H9 (cell line): ENCODE measurements around the gene MRPL27. TPM values are rescaled to one million over a fixed set of nuclear protein-coding genes. Genes with fewer than 3 reads are reported as not detected.

ENCODE experiments used
- DNase-seq: peaks from one replicate; pipeline ENCODE4 v3.0.0-alpha.2; 2017
- H2AFZ ChIP-seq: one replicate; pipeline ENCODE4 v1.6.1; 2013; ENCODE audit warnings: mild to moderate bottlenecking, low read length, control low read depth, moderate library complexity
- H2AK5ac ChIP-seq: 2 replicates; pipeline ENCODE4 v1.6.1; 2013; ENCODE audit warnings: low read length, control low read depth, mixed read lengths; ENCODE audit not compliant: insufficient read length
- H2BK120ac ChIP-seq: one replicate; pipeline ENCODE4 v1.6.1; 2013; ENCODE audit warnings: low read depth, mild to moderate bottlenecking, low read length, control low read depth, inconsistent platforms; ENCODE audit not compliant: poor library complexity, severe bottlenecking
- H2BK12ac ChIP-seq: 2 replicates; pipeline ENCODE4 v1.6.1; 2013; ENCODE audit warnings: low read length, control low read depth, mixed read lengths, low read depth; ENCODE audit not compliant: insufficient read length
- H2BK15ac ChIP-seq: 2 replicates; pipeline ENCODE4 v1.6.1; 2013; ENCODE audit warnings: low read depth, low read length, control low read depth
- H2BK20ac ChIP-seq: one replicate; pipeline ENCODE4 v1.6.1; 2013; ENCODE audit warnings: low read depth, mild to moderate bottlenecking, low read length, control low read depth, inconsistent platforms; ENCODE audit not compliant: poor library complexity, severe bottlenecking
- H2BK5ac ChIP-seq: 2 replicates; pipeline ENCODE4 v1.6.1; 2013; ENCODE audit warnings: low read length, control low read depth, mixed read lengths; ENCODE audit not compliant: insufficient read length
- H3K14ac ChIP-seq: 2 replicates; pipeline ENCODE4 v1.6.1; 2013; ENCODE audit warnings: low read length, control low read depth; ENCODE audit not compliant: insufficient read depth
- H3K18ac ChIP-seq: 2 replicates; pipeline ENCODE4 v1.6.1; 2013; ENCODE audit warnings: low read depth, mild to moderate bottlenecking, mixed read lengths, low read length, control low read depth; ENCODE audit not compliant: insufficient read length
- H3K23ac ChIP-seq: 2 replicates; pipeline ENCODE4 v1.6.1; 2013; ENCODE audit warnings: low read length, control low read depth, mixed read lengths, low read depth; ENCODE audit not compliant: insufficient read length
- H3K23me2 ChIP-seq: 2 replicates; pipeline ENCODE4 v1.6.1; 2013; ENCODE audit warnings: low read depth, mild to moderate bottlenecking, mixed read lengths, low read length, control low read depth; ENCODE audit not compliant: insufficient read length, poor library complexity, severe bottlenecking
- H3K27ac ChIP-seq: 2 replicates; pipeline ENCODE4 v1.5.1; 2013; ENCODE audit warnings: low read length, control low read depth, mixed read lengths, low read depth; ENCODE audit not compliant: insufficient read length
- H3K27me3 ChIP-seq: 2 replicates; pipeline ENCODE4 v1.6.1; 2013; ENCODE audit warnings: low read length, control low read depth, inconsistent platforms; ENCODE audit not compliant: insufficient read depth
- H3K4ac ChIP-seq: 2 replicates; pipeline ENCODE4 v1.6.1; 2013; ENCODE audit warnings: low read depth, mild to moderate bottlenecking, control low read depth, inconsistent platforms, low read length, moderate library complexity
- H3K4me1 ChIP-seq: 2 replicates; pipeline ENCODE4 v1.6.1; 2013; ENCODE audit warnings: low read length, control low read depth, inconsistent platforms; ENCODE audit not compliant: insufficient read depth
- H3K4me2 ChIP-seq: 2 replicates; pipeline ENCODE4 v1.6.1; 2013; ENCODE audit warnings: low read length, control low read depth, mixed read lengths; ENCODE audit not compliant: insufficient read length, insufficient read depth
- H3K56ac ChIP-seq: 2 replicates; pipeline ENCODE4 v1.6.1; 2013; ENCODE audit warnings: low read depth, mild to moderate bottlenecking, mixed read lengths, low read length, control low read depth; ENCODE audit not compliant: insufficient read length
- H3K79me1 ChIP-seq: 2 replicates; pipeline ENCODE4 v1.6.1; 2013; ENCODE audit warnings: low read depth, mild to moderate bottlenecking, moderate library complexity, low read length, control low read depth, inconsistent platforms; ENCODE audit not compliant: insufficient read depth, poor library complexity, severe bottlenecking
- H3K79me2 ChIP-seq: 2 replicates; pipeline ENCODE4 v1.6.1; 2013; ENCODE audit warnings: low read length, control low read depth, inconsistent platforms; ENCODE audit not compliant: insufficient read depth
- H3K9ac ChIP-seq: 2 replicates; pipeline ENCODE4 v1.6.1; 2013; ENCODE audit warnings: low read length, control low read depth, mixed read lengths; ENCODE audit not compliant: insufficient read length; ENCODE audit errors: extremely low read depth
- H3K9me3 ChIP-seq: one replicate; pipeline ENCODE4 v1.6.1; 2013; ENCODE audit warnings: low read depth, low read length, inconsistent platforms; ENCODE audit not compliant: control insufficient read depth
- H3T11ph ChIP-seq: one replicate; pipeline ENCODE4 v1.6.1; 2013; ENCODE audit warnings: mild to moderate bottlenecking, low read length, control low read depth, inconsistent platforms
- H4K20me1 ChIP-seq: one replicate; pipeline ENCODE4 v1.6.1; 2013; ENCODE audit not compliant: control insufficient read depth, insufficient read length, insufficient read depth
- H4K5ac ChIP-seq: 2 replicates; pipeline ENCODE4 v1.6.1; 2013; ENCODE audit warnings: low read depth, mild to moderate bottlenecking, mixed read lengths, low read length, control low read depth; ENCODE audit not compliant: insufficient read length
- H4K8ac ChIP-seq: replicated peaks from 2 replicates; pipeline ENCODE4 v1.6.1; 2013; ENCODE audit warnings: low read length, control low read depth, mixed read lengths, low read depth; ENCODE audit not compliant: insufficient read length
- H4K91ac ChIP-seq: 2 replicates; pipeline ENCODE4 v1.6.1; 2013; ENCODE audit warnings: low read depth, mild to moderate bottlenecking, moderate library complexity, mixed read lengths, low read length, control low read depth; ENCODE audit not compliant: insufficient read length
- H3K27ac Mint-ChIP-seq, 3 experiments: 2 replicates in 2 of 3; 3 replicates in 1 of 3; pipeline ENCODE4 v1.8.0; 2020 to 2021; ENCODE audit warnings: mixed read lengths in 3 of 3, mild to moderate bottlenecking in 1 of 3, moderate library complexity in 1 of 3
- H3K27me3 Mint-ChIP-seq: 2 replicates; pipeline ENCODE4 v1.8.0; 2021; ENCODE audit warnings: low read depth, mild to moderate bottlenecking, moderate library complexity, mixed read lengths
- H3K36me3 Mint-ChIP-seq, 3 experiments: 2 replicates in 2 of 3; 3 replicates in 1 of 3; pipeline ENCODE4 v1.8.0; 2020 to 2021; ENCODE audit warnings: low read depth in 3 of 3, mixed read lengths in 3 of 3; ENCODE audit not compliant: insufficient read depth in 1 of 3
- H3K4me1 Mint-ChIP-seq, 2 experiments: 2 replicates each; pipeline ENCODE4 v1.8.0; 2020; ENCODE audit warnings: mixed read lengths in 2 of 2
- H3K4me3 Mint-ChIP-seq, 2 experiments: 2 replicates in 1 of 2; 3 replicates in 1 of 2; pipeline ENCODE4 v1.8.0; 2020 to 2021; ENCODE audit warnings: mild to moderate bottlenecking in 2 of 2, mixed read lengths in 2 of 2, moderate library complexity in 1 of 2
- H3K9me3 Mint-ChIP-seq, 2 experiments: 2 replicates in 1 of 2; 3 replicates in 1 of 2; pipeline ENCODE4 v1.8.0; 2020; ENCODE audit warnings: mild to moderate bottlenecking in 2 of 2, mixed read lengths in 2 of 2, moderate library complexity in 1 of 2
- WGBS: extraction: QIAGEN DNeasy Blood & Tissue Kit; methylation state at CpG from one replicate; pipeline ENCODE4 v1.1.7; 2013; ENCODE audit warnings: missing lambda C conversion rate, low lambda C conversion rate, mixed read lengths; ENCODE audit not compliant: insufficient read length; ENCODE audit errors: extremely low coverage; 5-methylcytosine and 5-hydroxymethylcytosine counted together
- total RNA-seq: library from RNA; stranded (reverse); gene quantifications from 2 replicates; pipeline ENCODE4 v1.2.1, GENCODE V29; 2021
- TF ChIP-seq, protein P1 (sequence below): fragments of 200-600 bp; sonication (generic); conservative IDR thresholded peaks from 3 replicates; pipeline ENCODE4 v1.8.0; 2021; ENCODE audit warnings: antibody characterized with exemption, mild to moderate bottlenecking

MRPL27 gene
- total RNA-seq, 1 experiment from 2014 or later: 85.9 TPM

DNA sequence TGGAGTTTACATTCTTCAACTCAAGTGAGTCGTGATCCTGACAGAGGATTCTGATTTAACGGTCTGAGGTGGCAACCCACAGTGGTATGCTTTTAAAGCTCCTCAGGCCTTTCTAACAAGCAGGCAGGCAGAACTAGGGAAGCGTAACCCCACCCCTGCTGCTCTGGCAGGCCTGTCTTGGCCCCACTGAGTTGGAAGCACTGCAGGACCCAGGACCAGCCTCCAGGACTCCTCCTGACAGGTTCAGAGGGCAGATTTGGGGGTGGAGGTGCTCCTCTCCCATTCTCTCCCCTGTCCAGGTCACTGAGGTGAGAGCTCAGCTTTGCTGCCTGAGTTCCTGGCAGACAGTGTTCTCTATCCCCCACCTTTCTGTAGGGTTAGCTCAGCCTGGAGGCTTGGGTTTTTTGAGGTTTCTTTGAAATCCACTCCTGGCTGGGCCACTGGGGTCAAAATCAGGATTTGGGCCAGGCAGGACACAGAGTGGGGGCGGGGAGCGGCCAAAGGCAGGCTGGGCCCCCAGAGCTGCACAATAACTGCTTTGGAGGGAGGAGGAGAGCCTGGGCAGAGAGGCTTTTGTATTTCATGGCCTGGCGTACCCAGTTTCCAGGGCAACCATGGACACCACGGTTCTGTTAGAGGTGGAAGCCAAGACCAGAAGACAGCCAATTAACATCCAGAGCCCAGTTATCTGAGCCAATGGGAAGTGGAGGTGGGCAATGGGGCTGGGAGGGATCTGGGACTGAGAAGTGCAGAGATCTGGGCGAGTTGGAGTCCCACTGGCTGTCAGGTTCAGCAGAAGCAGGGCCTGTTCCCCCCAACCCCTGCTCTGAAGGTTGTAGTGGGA, 9.5 kb downstream of the MRPL27 start:
- no peak overlapping the region for H2BK120ac ChIP-seq
- H4K91ac ChIP-seq: no peak overlapping the region
- H3K4me1 ChIP-seq: peaks cover 2% of the 10 kb centered on the region; the same call in 1 of the 2 replicates
- H4K5ac ChIP-seq: no peak overlapping the region
- H4K20me1 ChIP-seq: peaks cover 3% of the 10 kb centered on the region
- H3K9me3 ChIP-seq: no peaks in the 10 kb centered on the region
- H3T11ph ChIP-seq: no peak overlapping the region
- H3K4me2 ChIP-seq: no peak overlapping the region
- WGBS: no CpG with 5 or more reads among the region's 8 CpGs
- no peak overlapping the region for H2AK5ac ChIP-seq
- TF ChIP-seq, protein P1, sequence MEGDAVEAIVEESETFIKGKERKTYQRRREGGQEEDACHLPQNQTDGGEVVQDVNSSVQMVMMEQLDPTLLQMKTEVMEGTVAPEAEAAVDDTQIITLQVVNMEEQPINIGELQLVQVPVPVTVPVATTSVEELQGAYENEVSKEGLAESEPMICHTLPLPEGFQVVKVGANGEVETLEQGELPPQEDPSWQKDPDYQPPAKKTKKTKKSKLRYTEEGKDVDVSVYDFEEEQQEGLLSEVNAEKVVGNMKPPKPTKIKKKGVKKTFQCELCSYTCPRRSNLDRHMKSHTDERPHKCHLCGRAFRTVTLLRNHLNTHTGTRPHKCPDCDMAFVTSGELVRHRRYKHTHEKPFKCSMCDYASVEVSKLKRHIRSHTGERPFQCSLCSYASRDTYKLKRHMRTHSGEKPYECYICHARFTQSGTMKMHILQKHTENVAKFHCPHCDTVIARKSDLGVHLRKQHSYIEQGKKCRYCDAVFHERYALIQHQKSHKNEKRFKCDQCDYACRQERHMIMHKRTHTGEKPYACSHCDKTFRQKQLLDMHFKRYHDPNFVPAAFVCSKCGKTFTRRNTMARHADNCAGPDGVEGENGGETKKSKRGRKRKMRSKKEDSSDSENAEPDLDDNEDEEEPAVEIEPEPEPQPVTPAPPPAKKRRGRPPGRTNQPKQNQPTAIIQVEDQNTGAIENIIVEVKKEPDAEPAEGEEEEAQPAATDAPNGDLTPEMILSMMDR: no peak
- no peaks in the 10 kb centered on the region for H3K27me3 Mint-ChIP-seq
- peak overlapping the region in 1 of 3 experiments; percentile 75; a peak in 1 of 7 replicates for H3K27ac Mint-ChIP-seq
- H3K36me3 Mint-ChIP-seq: peaks cover 16 to 31% (median 31%) of the 10 kb centered on the region in 3 experiments
- H4K8ac ChIP-seq: no peak overlapping the region
- H3K4me3 Mint-ChIP-seq: no peak overlapping the region
- no peak overlapping the region for H3K4ac ChIP-seq
- no peak overlapping the region for H2BK20ac ChIP-seq
- no peaks in the 10 kb centered on the region for H3K79me1 ChIP-seq
- no peak overlapping the region for H2BK15ac ChIP-seq
- H3K23me2 ChIP-seq: no peaks in the 10 kb centered on the region
- no peak overlapping the region for H2BK5ac ChIP-seq
- no peaks in the 10 kb centered on the region for H3K27me3 ChIP-seq
- H3K23ac ChIP-seq: no peak overlapping the region
- H3K9me3 Mint-ChIP-seq: no peaks in the 10 kb centered on the region
- H3K79me2 ChIP-seq: no peaks in the 10 kb centered on the region
- no peak overlapping the region for H3K9ac ChIP-seq
- no peak overlapping the region for H2BK12ac ChIP-seq
- H3K4me1 Mint-ChIP-seq: peaks cover 38 to 40% of the 10 kb centered on the region in 2 experiments
- no peak overlapping the region for H3K56ac ChIP-seq
- no peak overlapping the region for H3K18ac ChIP-seq
- no peak overlapping the region for H3K27ac ChIP-seq
- DNase-seq: peak; percentile 97
- no peak overlapping the region for H3K14ac ChIP-seq
- no peak overlapping the region for H2AFZ ChIP-seq
